OCI-LY1 (cell line): ENCODE measurements around the gene MAP4K4.

Experiments
- EZH2 ChIP-seq: fragments of 200-600 bp; sonication (generic), shearing (Covaris generic); IDR thresholded peaks from 2 replicates; pipeline ENCODE4 v1.8.0; 2017; ENCODE audit warnings: borderline replicate concordance, mixed run types, mild to moderate bottlenecking, antibody characterized with exemption, low read length, moderate library complexity, mixed read lengths
- TF ChIP-seq, protein P1 (sequence below): fragments of 200-600 bp; sonication (generic), shearing (Covaris generic); IDR thresholded peaks from 2 replicates; pipeline ENCODE4 v1.5.1; 2017; ENCODE audit warnings: mild to moderate bottlenecking, antibody characterized with exemption, low read length, moderate library complexity, mixed read lengths

DNA sequence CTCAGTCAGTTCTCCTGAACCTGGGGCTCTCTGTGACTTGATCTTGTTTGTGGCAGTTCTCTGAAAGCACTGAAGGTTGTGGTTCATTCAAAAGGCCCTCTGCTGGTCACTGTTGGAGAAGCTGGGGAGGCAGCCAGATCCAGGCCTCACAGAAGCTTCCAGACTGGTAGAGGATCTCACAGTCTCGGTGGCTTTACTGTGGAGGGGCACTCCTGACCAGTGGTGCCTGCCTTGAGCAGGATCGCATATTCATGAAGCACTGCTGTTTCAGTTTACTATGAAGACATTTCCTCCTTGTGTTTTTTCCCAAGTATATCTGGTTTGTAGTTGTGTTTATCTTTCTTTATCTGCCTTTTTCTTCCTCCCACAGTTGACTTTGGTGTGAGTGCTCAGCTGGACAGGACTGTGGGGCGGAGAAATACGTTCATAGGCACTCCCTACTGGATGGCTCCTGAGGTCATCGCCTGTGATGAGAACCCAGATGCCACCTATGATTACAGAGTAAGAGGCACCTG, 133.9 kb downstream of the MAP4K4 start:
- TF ChIP-seq, protein P1, sequence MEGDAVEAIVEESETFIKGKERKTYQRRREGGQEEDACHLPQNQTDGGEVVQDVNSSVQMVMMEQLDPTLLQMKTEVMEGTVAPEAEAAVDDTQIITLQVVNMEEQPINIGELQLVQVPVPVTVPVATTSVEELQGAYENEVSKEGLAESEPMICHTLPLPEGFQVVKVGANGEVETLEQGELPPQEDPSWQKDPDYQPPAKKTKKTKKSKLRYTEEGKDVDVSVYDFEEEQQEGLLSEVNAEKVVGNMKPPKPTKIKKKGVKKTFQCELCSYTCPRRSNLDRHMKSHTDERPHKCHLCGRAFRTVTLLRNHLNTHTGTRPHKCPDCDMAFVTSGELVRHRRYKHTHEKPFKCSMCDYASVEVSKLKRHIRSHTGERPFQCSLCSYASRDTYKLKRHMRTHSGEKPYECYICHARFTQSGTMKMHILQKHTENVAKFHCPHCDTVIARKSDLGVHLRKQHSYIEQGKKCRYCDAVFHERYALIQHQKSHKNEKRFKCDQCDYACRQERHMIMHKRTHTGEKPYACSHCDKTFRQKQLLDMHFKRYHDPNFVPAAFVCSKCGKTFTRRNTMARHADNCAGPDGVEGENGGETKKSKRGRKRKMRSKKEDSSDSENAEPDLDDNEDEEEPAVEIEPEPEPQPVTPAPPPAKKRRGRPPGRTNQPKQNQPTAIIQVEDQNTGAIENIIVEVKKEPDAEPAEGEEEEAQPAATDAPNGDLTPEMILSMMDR = peak; percentile 66
- TF ChIP-seq EZH2 = no peak
